ENCODE results near the gene ART1.
A peak's percentile ranks its signal among the peaks of the same experiment; 100 is the strongest.
"Not testable (repeated sequence)": the region's sequence is repeated elsewhere in the genome, so short reads cannot be mapped to it uniquely, and the experiment has no call there.

The ART1 gene

GRCh38 chr11:3632070-3632660 lies 12.8 kb upstream of the ART1 start:
- no peak for DNase-seq

GRCh38 chr11:3635641-3636375 lies 9.1 kb upstream of the ART1 start:
- DNase-seq = no peak

GRCh38 chr11:3637201-3637600 lies 7.7 kb upstream of the ART1 start:
- DNase-seq = no peak

GRCh38 chr11:3638513-3638912 lies 6.4 kb upstream of the ART1 start:
- no peak for DNase-seq

GRCh38 chr11:3639841-3640240 lies 5.1 kb upstream of the ART1 start:
- no peak for DNase-seq

GRCh38 chr11:3641191-3641590 lies 3.7 kb upstream of the ART1 start:
- no peak for DNase-seq

- DNase-seq = no peak
Measured at GRCh38 chr11:3641701-3642070, 3.2 kb upstream of the ART1 start, which contains the start of gene ART5. Gene ART5, minus strand, starts transcription at chr11:3641992. Its CDS starts 130 bp downstream, at chr11:3641862.

GRCh38 chr11:3642071-3642951 lies 2.6 kb upstream of the ART1 start:
- DNase-seq = peak; percentile 83

GRCh38 chr11:3643102-3643546 lies 1.8 kb upstream of the ART1 start:
- not testable (repeated sequence) for DNase-seq

- DNase-seq = no peak
Measured at GRCh38 chr11:3645552-3645951, 624 bp downstream of the ART1 start.

- not testable (repeated sequence) for DNase-seq
Measured at GRCh38 chr11:3648843-3649242, 3.9 kb downstream of the ART1 start.

GRCh38 chr11:3649374-3649773 lies 4.4 kb downstream of the ART1 start:
- DNase-seq = not testable (repeated sequence)

GRCh38 chr11:3652514-3652913 lies 7.6 kb downstream of the ART1 start:
- DNase-seq = not testable (repeated sequence)

- DNase-seq = no peak
Measured at GRCh38 chr11:3655547-3655946, 10.6 kb downstream of the ART1 start.

GRCh38 chr11:3657331-3657730 lies 12.4 kb downstream of the ART1 start:
- DNase-seq = not testable (repeated sequence)

GRCh38 chr11:3658252-3658651 lies 13.3 kb downstream of the ART1 start:
- no peak for DNase-seq

GRCh38 chr11:3659595-3660515 lies 14.9 kb downstream of the ART1 start:
- no peak for DNase-seq

GRCh38 chr11:3660960-3661359 lies 16.0 kb downstream of the ART1 start:
- DNase-seq = no peak

- no peak for DNase-seq
Measured at GRCh38 chr11:3662856-3663255, 17.9 kb downstream of the ART1 start.

- DNase-seq = no peak
Measured at GRCh38 chr11:3664032-3664630, 19.2 kb downstream of the ART1 start.

- DNase-seq = no peak
Measured at GRCh38 chr11:3665336-3666022, 20.6 kb downstream of the ART1 start.
